GM11168 (cell line): ENCODE data around the gene AXDND1.

Source experiments
- in situ Hi-C: fragments of 300-500 bp; cut with MboI; formaldehyde crosslinking; loops from one replicate; pipeline ENCODE4 v1.12.0; 2022; ENCODE audit warnings: low sequenced_read_pairs; ENCODE audit not compliant: unreplicated experiment

The AXDND1 gene

DNA sequence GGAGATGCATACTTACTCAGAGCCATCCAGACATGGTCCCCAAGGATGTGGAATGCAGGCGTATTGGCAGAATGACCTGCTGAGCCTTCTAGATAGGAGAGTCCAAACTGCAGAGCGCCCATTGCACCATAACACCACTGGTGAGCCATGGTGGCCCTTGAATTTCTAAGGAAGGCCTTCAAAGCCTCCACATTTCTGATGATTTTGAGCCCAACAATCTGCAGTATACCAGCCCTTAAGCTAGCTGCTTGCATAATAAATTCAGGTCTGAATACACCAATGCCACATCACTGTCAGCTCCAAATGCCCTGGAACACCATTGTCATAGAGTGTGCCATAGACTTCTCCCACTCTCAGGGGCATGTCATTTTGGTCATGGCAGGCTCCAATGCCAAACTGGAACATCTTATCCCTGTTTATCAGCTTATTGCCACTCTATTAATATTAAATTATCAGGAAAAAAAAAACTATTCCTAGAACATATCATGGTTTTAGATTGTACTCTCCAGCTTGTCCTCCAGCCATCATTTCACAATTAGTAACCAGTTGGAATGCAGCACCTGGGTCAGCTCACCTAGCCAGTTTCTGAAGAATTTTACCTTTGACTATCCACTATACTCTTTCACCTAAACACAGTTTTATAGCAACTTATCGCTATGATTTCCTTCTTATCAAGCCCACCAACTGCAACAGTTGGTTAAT is 183.0 kb downstream of the AXDND1 start:
- in situ Hi-C loops: no loop called here

DNA sequence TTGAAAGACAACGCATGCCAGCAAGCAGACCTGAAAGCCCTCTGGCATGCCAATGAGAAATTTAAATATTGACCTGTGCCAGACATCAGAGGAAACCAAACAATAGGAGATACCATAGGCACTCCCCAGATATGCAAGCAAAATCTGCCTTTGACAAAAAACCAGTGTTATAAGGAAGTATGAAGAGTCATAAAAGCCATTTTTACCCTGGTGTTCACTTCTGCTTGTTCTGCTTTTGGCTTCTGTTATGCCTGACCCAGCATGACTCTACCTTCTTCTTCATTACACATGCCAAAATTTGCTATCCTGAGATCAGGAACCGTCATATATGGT is 183.6 kb downstream of the AXDND1 start:
- in situ Hi-C loops: no loop called here

DNA sequence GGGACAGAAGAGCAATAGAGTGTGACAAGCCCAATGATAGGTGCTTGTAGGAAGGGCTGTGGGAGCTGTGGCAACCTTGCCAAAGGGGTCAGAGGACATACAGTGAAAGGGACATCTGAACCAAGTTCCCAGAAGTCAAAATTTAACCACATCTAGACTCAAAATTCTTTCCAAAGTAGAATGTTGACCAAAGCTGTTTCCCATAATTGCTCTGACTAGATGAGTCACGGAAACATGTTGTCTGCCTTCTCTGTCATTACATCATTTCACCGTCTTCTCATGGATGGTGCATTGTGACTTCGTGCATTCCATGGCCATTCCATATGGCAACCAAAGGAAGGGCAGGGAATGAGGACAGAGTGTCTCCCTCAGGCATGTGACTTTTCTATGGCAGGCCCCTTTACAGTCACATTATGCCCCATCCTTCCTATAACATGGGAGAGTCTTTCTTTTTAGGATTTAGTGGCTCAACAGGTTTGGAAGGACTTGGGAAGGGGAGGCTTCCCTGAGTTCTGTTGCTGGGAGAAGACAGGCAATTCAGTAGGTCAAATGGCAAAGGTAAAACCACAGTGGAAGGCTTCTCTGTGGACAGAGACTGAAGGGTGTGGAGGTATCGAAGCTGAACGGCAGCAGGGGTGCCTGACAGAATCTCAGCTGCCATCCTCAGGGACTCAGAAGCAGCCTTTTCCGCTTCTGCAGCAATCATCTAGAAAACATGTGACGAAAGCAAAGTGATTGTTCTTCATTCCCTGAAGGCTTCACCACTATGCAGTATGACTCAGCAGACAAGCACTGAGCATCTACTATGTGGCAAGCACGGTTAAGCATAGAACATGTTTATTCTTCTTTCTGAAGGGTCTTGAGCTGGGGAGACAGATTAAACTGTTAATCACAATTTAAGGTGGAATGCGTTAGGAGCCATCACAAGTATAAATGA is 185.2 kb downstream of the AXDND1 start:
- in situ Hi-C loops: no loop called here

DNA sequence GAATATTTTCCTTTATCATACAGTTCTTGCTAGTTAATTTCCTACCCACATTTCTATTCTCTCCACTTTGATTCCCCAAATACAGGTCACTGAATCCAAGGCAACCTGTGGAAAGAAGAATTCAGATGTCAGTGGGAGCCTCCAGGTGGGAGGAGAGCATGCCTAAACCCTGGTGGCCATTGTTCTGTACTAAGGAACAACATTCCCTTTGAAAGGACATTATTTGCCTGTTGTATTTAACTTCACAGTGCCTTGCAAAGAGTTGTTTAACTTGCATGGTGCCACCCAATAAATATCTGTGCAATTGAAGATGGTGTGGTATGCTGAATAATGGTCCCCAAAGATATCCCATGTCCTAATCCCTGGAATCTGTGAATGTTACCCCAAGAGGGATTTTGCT is 188.7 kb downstream of the AXDND1 start:
- in situ Hi-C loops: no loop called here

DNA sequence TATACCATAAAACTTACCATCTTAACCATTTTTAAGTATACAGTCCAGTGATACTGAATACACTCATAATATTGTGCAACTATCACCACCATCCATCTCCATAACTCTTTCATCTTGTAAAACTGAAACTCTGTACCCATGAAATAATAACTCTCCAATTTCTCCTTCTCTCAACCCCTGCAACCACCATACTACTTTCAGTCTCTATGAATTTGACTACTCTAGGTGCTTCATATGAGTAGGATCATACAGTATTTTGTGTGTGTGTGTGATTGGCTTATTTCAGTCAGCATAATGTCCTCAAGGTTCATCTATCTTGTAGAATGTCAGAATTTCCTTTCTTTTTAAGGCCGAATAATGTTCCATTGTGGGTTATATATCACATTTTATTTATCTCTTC is 192.3 kb downstream of the AXDND1 start:
- in situ Hi-C loops: no loop called here

DNA sequence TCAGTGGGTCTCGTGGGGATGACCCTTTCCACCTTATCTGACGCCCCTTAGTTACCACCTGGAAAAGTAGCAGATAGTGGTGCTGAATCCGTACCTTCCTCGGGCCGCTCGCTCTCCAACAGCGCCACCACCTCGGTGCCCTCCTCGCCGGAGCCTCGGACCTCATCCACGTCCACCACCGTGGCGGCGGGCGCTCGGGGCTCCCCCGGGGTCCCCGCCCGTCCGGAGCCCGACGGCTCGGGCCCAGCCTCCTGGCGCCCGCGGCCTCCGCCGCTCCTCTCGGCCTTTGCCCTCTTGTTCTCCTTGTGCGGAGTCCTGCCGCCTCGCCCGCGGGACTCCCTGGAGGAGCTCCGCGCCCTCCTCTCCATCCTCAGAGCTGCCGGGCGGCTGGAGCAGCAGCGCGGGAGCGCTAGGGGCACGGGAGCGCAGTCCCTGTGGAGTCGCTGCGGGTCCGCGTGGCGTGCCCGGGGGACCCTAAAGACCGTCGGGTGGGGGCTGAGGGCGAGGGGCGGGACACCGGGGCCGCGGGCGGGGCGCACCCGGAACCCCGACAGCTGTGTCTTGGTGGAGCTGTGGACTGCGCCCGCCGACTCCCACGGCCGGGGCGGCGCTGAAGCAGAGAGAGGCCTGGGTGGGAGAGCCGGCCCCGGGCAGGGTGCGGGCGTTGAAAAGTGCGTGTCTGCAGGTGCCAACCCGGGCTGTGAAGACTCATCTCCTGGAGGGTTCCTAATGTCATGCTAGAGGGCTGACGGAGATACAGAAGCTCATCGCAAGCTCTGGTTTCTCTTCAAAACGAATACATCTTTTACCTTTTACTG is 209.9 kb downstream of the AXDND1 start, which contains the start of gene NPHS2:
Gene NPHS2, minus strand, starts transcription at position 452 of the 818 bp plus-strand sequence. Its CDS starts 84 bp downstream, at position 368.
- in situ Hi-C loops: no loop called here

DNA sequence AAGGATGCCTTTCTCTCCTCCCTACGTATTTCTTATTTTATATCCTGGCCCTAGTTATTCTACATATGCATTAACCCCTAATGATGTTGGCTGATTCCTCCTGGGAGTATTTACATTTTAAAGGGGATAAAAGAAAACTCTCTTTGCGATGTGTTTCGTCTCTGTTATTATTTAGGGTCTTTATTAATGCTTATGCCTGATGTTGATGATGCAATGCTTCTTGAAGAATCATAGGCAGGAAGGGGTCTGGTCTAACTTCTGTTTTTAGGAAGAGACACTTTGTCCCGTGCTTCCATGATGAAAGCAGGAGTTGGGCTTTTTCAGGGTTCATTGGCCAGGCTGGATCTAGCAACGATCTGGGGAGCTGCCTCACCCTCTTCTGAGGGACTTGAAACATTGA is 210.7 kb downstream of the AXDND1 start:
- in situ Hi-C loops: no loop called here

DNA sequence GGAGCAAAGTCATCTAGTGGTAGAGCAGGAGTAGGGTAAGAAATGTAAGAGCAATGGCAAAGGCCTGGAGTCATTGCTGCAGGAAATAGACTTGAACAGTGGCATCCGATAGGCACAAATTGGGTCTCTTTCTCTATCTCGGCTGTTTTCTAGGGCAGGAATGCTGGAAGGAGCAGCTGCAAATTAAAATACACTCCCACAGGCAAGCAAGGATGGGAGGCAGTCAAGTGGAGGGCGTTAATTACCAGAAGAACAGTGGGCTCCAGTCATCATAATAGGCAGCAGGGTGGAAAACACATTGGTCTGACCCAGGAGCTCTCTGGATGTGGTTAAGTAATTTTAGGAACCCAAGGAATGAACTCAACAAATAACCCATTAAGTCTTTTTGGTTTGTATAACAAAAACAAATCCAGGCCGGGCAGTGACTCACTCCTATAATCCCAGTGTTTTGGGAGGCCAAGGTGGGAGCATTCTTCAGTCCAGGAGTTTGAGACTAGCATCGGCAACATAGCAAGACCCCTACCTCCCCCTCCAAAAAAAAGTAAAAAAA is 218.1 kb downstream of the AXDND1 start:
- in situ Hi-C loops: no loop called here

DNA sequence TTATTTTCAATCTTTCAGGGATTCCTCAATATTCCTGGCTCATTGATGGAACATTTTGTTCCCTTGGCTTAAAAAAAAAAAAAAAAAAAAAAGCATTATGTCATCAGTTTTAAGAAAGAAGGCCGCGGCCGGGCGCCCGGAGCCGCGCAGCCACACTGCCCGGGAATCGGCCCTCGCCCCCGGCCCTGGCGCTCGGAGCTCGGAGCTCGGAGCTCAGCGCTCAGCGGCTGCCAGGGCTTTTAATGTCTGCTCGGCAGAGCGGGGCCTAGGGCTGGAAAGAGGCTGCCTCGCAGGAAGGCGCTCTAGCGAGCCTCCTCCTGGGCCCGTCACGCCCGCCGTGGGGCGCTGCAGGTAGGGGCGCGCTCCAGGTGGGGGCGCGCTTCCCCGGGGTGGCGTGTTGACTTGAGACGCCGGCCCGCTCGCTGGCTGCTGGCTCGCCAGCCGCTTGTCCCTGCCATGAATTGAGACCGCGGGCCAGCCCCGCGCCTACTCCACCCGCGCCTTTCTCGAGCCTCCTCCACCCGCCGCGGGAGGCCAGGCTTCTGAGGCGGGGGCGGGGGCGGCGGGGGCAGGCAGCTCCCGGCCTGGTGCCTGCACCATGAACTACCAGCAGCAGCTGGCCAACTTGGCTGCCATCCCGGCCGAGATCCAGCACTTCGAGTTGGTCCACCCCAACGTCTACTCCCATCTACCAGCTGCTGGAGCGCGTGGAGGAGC is 220.5 kb downstream of the AXDND1 start:
- in situ Hi-C loops: no loop called here

DNA sequence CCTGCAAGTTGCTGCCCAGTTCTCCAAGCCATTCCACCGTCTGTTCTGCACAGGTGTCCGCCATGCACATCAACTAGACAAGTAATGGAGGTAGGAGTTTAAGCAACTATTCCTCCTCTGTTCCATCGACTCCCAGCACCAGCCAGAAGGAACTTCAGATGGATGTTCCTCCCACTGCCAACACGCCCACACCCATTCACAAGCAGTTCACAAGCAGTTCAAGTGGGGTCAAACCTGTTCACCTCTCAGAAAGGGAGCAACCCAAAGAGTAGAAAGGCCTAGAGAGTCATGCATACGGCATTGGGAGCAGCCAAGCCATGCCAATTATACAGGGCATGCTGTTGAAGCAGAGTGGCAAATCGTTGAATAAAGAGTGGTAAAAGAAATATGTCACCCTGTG is 221.6 kb downstream of the AXDND1 start:
- in situ Hi-C loops: no loop called here

DNA sequence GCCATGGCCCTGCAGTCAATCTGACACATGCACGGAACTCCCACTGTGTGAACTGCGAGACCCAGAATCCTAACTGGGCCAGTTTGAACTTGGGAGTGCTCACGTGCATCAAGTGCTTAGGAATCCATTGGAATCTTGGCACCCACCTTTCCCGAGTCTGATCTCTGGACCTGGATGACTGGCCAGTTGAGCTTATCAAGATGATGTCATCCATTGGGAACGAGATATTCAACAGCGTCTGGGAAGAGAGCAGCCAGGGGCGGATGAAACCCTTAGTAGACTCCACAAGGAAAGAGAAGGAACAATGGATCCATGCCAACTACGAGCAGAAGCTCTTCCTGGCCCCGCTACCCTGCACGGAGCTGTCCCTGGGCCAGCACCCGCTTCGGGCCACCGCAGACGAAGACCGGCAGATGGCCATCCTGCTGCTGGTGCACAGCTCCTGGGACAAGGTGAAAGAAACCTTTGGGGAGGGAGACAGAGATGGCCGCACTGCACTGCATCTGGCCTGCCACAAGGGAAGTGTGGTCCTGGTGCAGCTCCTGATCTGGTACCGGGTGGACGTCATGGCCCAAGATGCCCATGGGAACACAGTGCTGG is 222.8 kb downstream of the AXDND1 start:
- in situ Hi-C loops: no loop called here

DNA sequence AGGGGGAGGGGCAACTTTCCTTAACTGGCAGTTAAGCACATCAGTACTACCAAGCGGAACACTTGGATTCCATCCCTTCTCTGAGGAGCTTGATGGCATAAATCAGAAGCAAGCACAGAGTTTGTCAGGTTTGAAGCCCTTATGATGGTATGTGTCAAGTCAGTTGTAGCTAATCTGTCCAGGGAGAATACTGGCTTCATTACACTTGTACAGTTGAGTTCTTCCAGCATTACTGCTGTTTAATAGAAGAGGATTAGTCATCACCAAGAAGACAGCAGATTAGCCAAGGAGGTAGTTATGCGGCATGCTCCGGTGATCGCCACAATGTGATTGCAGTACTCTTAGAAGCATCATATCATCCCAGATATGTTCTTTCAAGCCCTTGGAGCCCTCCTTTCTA is 223.7 kb downstream of the AXDND1 start:
- in situ Hi-C loops: no loop called here

DNA sequence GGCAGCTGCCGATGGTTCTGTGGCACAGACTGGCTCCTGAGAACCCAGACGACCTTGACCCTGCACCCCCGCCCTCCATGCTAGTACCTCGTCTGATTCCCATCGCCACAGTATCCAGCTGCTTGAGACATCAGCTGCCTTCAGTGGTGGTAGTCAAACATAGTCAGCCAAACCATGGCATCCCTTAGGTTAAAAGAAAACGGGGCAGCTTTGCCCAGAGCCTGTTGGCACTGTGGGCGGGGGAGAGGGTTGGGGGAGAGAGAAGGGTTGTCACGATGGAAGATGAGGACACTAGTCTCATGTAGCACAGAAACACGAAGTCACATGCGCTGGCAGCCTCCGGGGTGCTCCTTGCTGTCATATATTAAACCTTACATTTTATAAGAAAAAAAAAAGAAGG is 224.9 kb downstream of the AXDND1 start:
- in situ Hi-C loops: no loop called here

DNA sequence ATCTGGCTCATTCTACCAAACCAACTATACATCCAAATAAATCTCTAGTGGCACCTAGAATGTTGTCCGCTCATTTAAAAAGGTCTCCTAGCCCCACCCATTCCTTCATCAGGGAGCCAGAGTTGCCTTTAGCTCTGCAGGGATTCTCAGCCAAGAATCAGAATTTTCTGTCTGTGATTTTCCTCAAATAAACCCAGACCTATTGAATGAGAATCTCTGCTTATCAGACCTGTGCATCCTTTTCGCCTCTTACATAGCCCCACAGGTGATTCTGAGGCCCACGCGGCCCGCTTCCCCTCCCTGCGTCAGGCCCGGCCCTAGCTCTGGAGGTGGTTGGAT is 225.5 kb downstream of the AXDND1 start:
- in situ Hi-C loops: no loop called here

DNA sequence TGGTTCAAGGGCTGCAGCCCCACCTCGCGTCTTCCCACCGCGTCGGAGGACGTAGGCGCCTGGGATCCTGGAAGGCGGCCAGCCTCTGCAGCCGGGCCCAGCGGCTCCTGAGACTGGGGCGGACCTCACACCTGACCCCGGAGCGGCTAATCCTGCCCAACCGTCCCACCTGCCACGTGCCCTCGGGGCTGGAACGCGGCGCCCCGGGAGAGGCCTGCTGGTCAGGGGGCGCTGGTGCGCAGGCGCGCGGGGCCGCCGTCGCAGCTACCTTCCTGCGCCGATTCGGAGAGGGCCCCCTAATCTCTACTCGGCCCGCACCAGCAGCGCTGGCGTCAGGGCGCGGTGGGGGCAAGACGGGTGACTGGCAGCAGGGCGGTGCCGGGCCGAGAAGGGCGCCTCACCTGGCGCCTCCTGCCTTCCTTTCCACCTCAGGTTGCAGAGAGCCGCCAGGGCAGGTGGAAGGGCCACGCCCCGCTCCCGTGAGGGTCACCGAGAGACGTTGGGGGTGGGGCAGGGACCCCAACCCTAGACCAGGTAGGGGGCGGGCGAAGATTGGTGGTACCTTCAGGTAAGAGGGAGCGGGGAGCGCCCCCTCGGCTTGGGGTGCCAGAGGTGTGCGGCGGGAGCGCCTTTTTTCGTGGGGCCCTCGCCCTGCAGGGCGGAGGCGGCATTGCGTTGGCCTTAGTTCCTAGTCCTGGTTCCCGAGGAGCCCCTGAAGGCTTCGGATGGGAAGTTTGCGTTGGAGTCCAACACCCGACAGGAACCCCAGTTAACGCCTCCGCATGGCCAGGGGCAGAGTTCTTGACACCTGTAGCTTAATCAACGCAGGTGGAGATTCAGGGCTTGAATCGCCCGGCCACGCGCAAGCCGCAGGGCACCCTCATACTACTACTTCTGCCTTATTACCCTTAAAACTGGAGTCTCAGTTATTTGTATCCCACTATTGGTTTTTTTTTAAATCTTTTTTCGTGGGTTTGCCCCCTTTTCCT is 226.1 kb downstream of the AXDND1 start, which contains the start of gene TDRD5:
Gene TDRD5, plus strand, starts transcription at position 241 of the 989 bp plus-strand sequence. CDS start 784 bp downstream, outside the sequence.
- in situ Hi-C loops: no loop called here

DNA sequence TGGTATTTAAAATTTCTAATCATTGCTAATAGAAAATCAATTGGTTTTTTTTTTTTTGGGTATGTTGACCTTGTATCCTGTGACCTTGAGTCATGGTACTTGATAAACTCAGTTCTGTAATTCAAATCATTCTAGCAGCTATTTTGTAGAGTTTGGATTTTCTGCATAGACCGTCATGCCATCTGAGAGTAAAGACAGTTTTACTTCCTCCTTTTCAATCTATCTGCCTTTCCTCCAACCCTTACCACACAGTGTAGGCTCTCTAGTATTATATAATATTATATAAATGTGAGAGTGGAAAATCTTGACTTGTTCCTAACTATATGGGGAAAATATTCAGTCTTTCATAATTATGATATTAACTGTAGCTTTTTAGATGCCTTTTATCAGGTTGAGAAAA is 232.9 kb downstream of the AXDND1 start:
- in situ Hi-C loops: no loop called here

DNA sequence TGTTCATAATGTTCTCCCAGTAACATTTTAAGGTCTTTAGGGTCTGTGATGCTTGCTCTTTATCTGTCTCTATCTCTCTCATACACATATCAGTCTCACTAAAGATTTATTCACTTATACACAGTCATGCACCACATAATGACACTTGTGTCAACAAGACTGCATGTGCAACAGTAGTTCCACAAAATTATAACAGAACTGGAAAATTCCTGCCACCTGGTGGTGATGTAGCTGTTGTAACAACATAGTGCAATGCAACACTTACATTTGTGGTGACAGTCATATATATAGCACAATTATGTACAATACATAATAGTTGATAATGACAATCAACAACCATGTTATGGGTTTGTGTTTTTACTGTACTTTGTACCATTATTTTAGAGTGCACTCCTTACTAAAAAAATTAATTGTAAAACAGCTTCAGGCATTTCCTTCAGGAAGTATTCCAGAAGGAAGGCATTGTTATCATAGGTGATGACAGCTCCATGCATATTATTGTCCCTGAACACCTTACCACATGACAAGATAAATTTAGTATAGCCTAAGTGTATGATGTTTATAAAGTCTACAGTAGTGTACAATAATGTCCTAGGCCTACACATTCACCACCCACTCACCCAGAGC is 234.0 kb downstream of the AXDND1 start:
- in situ Hi-C loops: no loop called here

DNA sequence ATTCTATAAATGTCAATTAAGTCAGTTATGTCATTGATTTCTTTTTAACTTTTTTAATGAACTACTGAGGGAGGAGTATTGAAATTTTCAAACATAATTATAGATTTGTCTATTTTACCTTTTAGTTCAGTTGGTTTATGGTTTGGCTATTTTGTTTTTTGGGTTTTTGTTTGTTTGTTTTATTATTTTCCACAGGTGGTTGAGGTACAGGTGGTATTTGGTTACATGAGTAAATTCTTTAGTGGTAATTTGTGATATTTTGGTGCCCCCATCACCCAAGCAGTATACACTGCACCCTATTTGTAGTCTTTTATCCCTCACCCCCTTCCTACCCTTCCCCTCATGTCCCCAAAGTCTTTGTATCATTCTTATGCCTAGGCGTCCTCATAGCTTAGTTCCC is 235.3 kb downstream of the AXDND1 start:
- in situ Hi-C loops: no loop called here
